Putamen (tissue), 1 donor: ENCODE data around the gene OSBPL3.

ENCODE experiments used
- DNase-seq: peaks from one replicate; pipeline ENCODE4 v3.0.0-alpha.2; 2016; ENCODE audit warnings: low spot score

Gene OSBPL3

GRCh38 chr7:24862461-24862860 lies 117.5 kb downstream of the OSBPL3 start:
- no peak for DNase-seq

GRCh38 chr7:24861336-24861735 lies 118.6 kb downstream of the OSBPL3 start:
- DNase-seq: no peak

- DNase-seq: no peak
These were observed 119.4 kb downstream of the OSBPL3 start for GRCh38 chr7:24860611-24861010.

GRCh38 chr7:24858108-24858977 lies 121.6 kb downstream of the OSBPL3 start:
- no peak for DNase-seq

- no peak for DNase-seq
These were observed 122.4 kb downstream of the OSBPL3 start for GRCh38 chr7:24857623-24858022.

GRCh38 chr7:24854866-24855265 lies 125.1 kb downstream of the OSBPL3 start:
- no peak for DNase-seq

- no peak for DNase-seq
These were observed 128.2 kb downstream of the OSBPL3 start for GRCh38 chr7:24851786-24852185.

GRCh38 chr7:24848878-24849277 lies 131.1 kb downstream of the OSBPL3 start:
- no peak for DNase-seq

GRCh38 chr7:24847754-24848153 lies 132.2 kb downstream of the OSBPL3 start:
- DNase-seq: no peak

- no peak for DNase-seq
These were observed 136.1 kb downstream of the OSBPL3 start for GRCh38 chr7:24843821-24844434.

- DNase-seq: no peak
These were observed 137.3 kb downstream of the OSBPL3 start for GRCh38 chr7:24842449-24843241.

GRCh38 chr7:24842029-24842428 lies 137.9 kb downstream of the OSBPL3 start:
- no peak for DNase-seq

- no peak for DNase-seq
These were observed 139.4 kb downstream of the OSBPL3 start for GRCh38 chr7:24840563-24840962.

- DNase-seq: no peak
These were observed 143.9 kb downstream of the OSBPL3 start for GRCh38 chr7:24836084-24836483.

GRCh38 chr7:24835643-24836042 lies 144.3 kb downstream of the OSBPL3 start:
- DNase-seq: no peak

GRCh38 chr7:24834128-24834798 lies 145.7 kb downstream of the OSBPL3 start:
- peak; percentile 31 for DNase-seq

- DNase-seq: no peak
These were observed 146.4 kb downstream of the OSBPL3 start for GRCh38 chr7:24833549-24833948.

- DNase-seq: no peak
These were observed 148.7 kb downstream of the OSBPL3 start for GRCh38 chr7:24831240-24831639.

- DNase-seq: no peak
These were observed 149.4 kb downstream of the OSBPL3 start for GRCh38 chr7:24830440-24831050.

GRCh38 chr7:24829787-24830186 lies 150.2 kb downstream of the OSBPL3 start:
- no peak for DNase-seq

GRCh38 chr7:24828891-24829661 lies 150.9 kb downstream of the OSBPL3 start:
- DNase-seq: peak; percentile 47
